Activated CD4-positive, alpha-beta T cell treated with anti-CD3 and anti-CD28 coated beads, Interleukin-2, amount 10 ng/mL, durations not matched to agents 7 days and 5 days (primary cell): ENCODE results near the gene RGS13. TPM values are rescaled to one million over a fixed set of nuclear protein-coding genes. Genes with fewer than 3 reads are reported as not detected.

Source experiments
- CTCF ChIA-PET: fragments of 350-600 bp; sonication (Branson Sonifier 250); formaldehyde crosslinking; loops from one replicate; lab custom pipeline; 2021; ENCODE audit warnings: antibody characterized with exemption; lab: Charles Lee
- POLR2A ChIA-PET: fragments of 350-600 bp; sonication (Branson Sonifier 250); formaldehyde crosslinking; loops from one replicate; lab custom pipeline; 2021; ENCODE audit warnings: antibody characterized with exemption; lab: Charles Lee
- DNase-seq: peaks from one replicate; pipeline ENCODE4 v3.0.0-alpha.2; 2020
- H3K27ac Mint-ChIP-seq: one replicate; pipeline ENCODE4 v1.8.0; 2021; ENCODE audit warnings: mild to moderate bottlenecking, moderate library complexity, mixed read lengths
- H3K27me3 Mint-ChIP-seq: one replicate; pipeline ENCODE4 v1.8.0; 2021; ENCODE audit warnings: mixed read lengths
- H3K36me3 Mint-ChIP-seq: one replicate; pipeline ENCODE4 v1.8.0; 2021; ENCODE audit warnings: low read depth, mixed read lengths
- H3K4me1 Mint-ChIP-seq: one replicate; pipeline ENCODE4 v1.8.0; 2021; ENCODE audit warnings: mixed read lengths
- H3K4me3 Mint-ChIP-seq: one replicate; pipeline ENCODE4 v1.8.0; 2021; ENCODE audit warnings: mild to moderate bottlenecking, moderate library complexity, mixed read lengths
- H3K9me3 Mint-ChIP-seq: one replicate; pipeline ENCODE4 v1.8.0; 2021; ENCODE audit warnings: mixed read lengths
- total RNA-seq, 2 experiments: library from RNA; stranded (reverse); gene quantifications; one replicate each; pipeline ENCODE4 v1.2.3, GENCODE V29; 2021

Gene RGS13
- total RNA-seq, result not detected

- peaks cover 4% of the 10 kb centered on the region for H3K4me1 Mint-ChIP-seq
- peaks cover 5% of the 10 kb centered on the region for H3K27me3 Mint-ChIP-seq
- H3K4me3 Mint-ChIP-seq, result no peak within 1 kb of the TSS
- no peaks in the 10 kb centered on the region for H3K9me3 Mint-ChIP-seq
- no peak for DNase-seq
- H3K27ac Mint-ChIP-seq, result no peak within 1 kb of the TSS
- CTCF ChIA-PET, result no interaction called here
- POLR2A ChIA-PET, result no interaction called here
- H3K36me3 Mint-ChIP-seq, result no peaks in the 10 kb centered on the region
Measured at GRCh38 chr1:192635939-192636338, at the start of gene RGS13. Gene RGS13 (plus strand): TSS chr1:192636147. CDS start chr1:192644335, 8,188 bp downstream.

GRCh38 chr1:192587386-192588266 lies 48.3 kb upstream of the RGS13 start:
- Mint-ChIP-seq H3K36me3 (no peaks in the 10 kb centered on the region), H3K4me1 (peaks cover 8% of the 10 kb centered on the region), H3K27me3 (peaks cover 16% of the 10 kb centered on the region), H3K9me3 (no peaks in the 10 kb centered on the region), H3K4me3 (no peak overlapping the region), H3K27ac (no peak overlapping the region)
- no peak for DNase-seq
- CTCF ChIA-PET, result interaction anchor here (0.6 to 1.1 kb wide), 2 partner anchors 23 to 853 kb away, joined by 3 read pairs; no protein-coding TSS in a partner anchor
- POLR2A ChIA-PET, result no interaction called here

- Mint-ChIP-seq H3K27me3 (peaks cover 14% of the 10 kb centered on the region), H3K36me3 (no peaks in the 10 kb centered on the region), H3K9me3 (no peaks in the 10 kb centered on the region), H3K4me1 (peaks cover 6% of the 10 kb centered on the region), H3K4me3 (no peak overlapping the region), H3K27ac (no peak overlapping the region)
- POLR2A ChIA-PET, result no interaction called here
- DNase-seq, result no peak
- CTCF ChIA-PET, result no interaction called here
Measured at GRCh38 chr1:192588546-192588945, 47.4 kb upstream of the RGS13 start.

- Mint-ChIP-seq H3K4me1 (peaks cover 5% of the 10 kb centered on the region), H3K9me3 (no peaks in the 10 kb centered on the region)
- CTCF ChIA-PET, result interaction anchor here (0.9 kb wide), 1 partner anchor 115 kb away, joined by 3 read pairs; no protein-coding TSS in a partner anchor
Measured at GRCh38 chr1:192589813-192590212, 46.1 kb upstream of the RGS13 start.

GRCh38 chr1:192592517-192592916 lies 43.4 kb upstream of the RGS13 start:
- H3K4me3 Mint-ChIP-seq, result no peak overlapping the region
- CTCF ChIA-PET, result no interaction called here
- POLR2A ChIA-PET, result no interaction called here

More at GRCh38 chr1:192589813-192590212, 46.1 kb upstream of the RGS13 start:
- H3K27ac Mint-ChIP-seq, result no peak overlapping the region
- H3K27me3 Mint-ChIP-seq, result peaks cover 14% of the 10 kb centered on the region
- no peaks in the 10 kb centered on the region for H3K36me3 Mint-ChIP-seq
- DNase-seq, result no peak
- no peak overlapping the region for H3K4me3 Mint-ChIP-seq
- POLR2A ChIA-PET, result no interaction called here

GRCh38 chr1:192592981-192593708 lies 42.8 kb upstream of the RGS13 start:
- CTCF ChIA-PET, result no interaction called here

More at GRCh38 chr1:192592517-192592916, 43.4 kb upstream of the RGS13 start:
- Mint-ChIP-seq H3K4me1 (peaks cover 7% of the 10 kb centered on the region), H3K27ac (no peak overlapping the region), H3K9me3 (no peaks in the 10 kb centered on the region), H3K36me3 (no peaks in the 10 kb centered on the region), H3K27me3 (peaks cover 20% of the 10 kb centered on the region)
- no peak for DNase-seq

GRCh38 chr1:192595299-192595698 lies 40.6 kb upstream of the RGS13 start:
- CTCF ChIA-PET, result no interaction called here

More at GRCh38 chr1:192592981-192593708, 42.8 kb upstream of the RGS13 start:
- Mint-ChIP-seq H3K4me3 (no peak overlapping the region), H3K27ac (no peak overlapping the region), H3K4me1 (peaks cover 7% of the 10 kb centered on the region), H3K36me3 (no peaks in the 10 kb centered on the region), H3K27me3 (peaks cover 17% of the 10 kb centered on the region), H3K9me3 (no peaks in the 10 kb centered on the region)
- no peak for DNase-seq
- POLR2A ChIA-PET, result no interaction called here

GRCh38 chr1:192598589-192598988 lies 37.4 kb upstream of the RGS13 start:
- ChIA-PET POLR2A (no interaction called here), CTCF (no interaction called here)
- no peak overlapping the region for H3K27ac Mint-ChIP-seq
- peaks cover 3% of the 10 kb centered on the region for H3K4me1 Mint-ChIP-seq
- DNase-seq, result no peak
- H3K4me3 Mint-ChIP-seq, result no peak overlapping the region
- peaks cover 6% of the 10 kb centered on the region for H3K27me3 Mint-ChIP-seq
- no peaks in the 10 kb centered on the region for H3K9me3 Mint-ChIP-seq
- no peaks in the 10 kb centered on the region for H3K36me3 Mint-ChIP-seq

More at GRCh38 chr1:192595299-192595698, 40.6 kb upstream of the RGS13 start:
- Mint-ChIP-seq H3K36me3 (no peaks in the 10 kb centered on the region), H3K27me3 (peaks cover 8% of the 10 kb centered on the region), H3K4me3 (no peak overlapping the region), H3K4me1 (peaks cover 7% of the 10 kb centered on the region), H3K27ac (no peak overlapping the region), H3K9me3 (no peaks in the 10 kb centered on the region)
- no peak for DNase-seq
- POLR2A ChIA-PET, result no interaction called here

- POLR2A ChIA-PET, result no interaction called here
- CTCF ChIA-PET, result no interaction called here
- Mint-ChIP-seq H3K36me3 (no peaks in the 10 kb centered on the region), H3K4me1 (peaks cover 3% of the 10 kb centered on the region), H3K4me3 (no peak overlapping the region), H3K27me3 (peaks cover 3% of the 10 kb centered on the region), H3K27ac (no peak overlapping the region), H3K9me3 (no peaks in the 10 kb centered on the region)
- DNase-seq, result no peak
Measured at GRCh38 chr1:192600275-192600674, 35.7 kb upstream of the RGS13 start.

- Mint-ChIP-seq H3K36me3 (no peaks in the 10 kb centered on the region), H3K27ac (no peak overlapping the region), H3K27me3 (peaks cover 2% of the 10 kb centered on the region), H3K9me3 (no peaks in the 10 kb centered on the region), H3K4me1 (no peaks in the 10 kb centered on the region), H3K4me3 (no peak overlapping the region)
- no peak for DNase-seq
- ChIA-PET CTCF (no interaction called here), POLR2A (no interaction called here)
Measured at GRCh38 chr1:192601143-192601542, 34.8 kb upstream of the RGS13 start.

- Mint-ChIP-seq H3K4me1 (no peaks in the 10 kb centered on the region), H3K4me3 (no peak overlapping the region), H3K27me3 (peaks cover 2% of the 10 kb centered on the region), H3K27ac (no peak overlapping the region), H3K9me3 (no peaks in the 10 kb centered on the region), H3K36me3 (no peaks in the 10 kb centered on the region)
- no peak for DNase-seq
- ChIA-PET CTCF (no interaction called here), POLR2A (no interaction called here)
Measured at GRCh38 chr1:192601567-192601966, 34.4 kb upstream of the RGS13 start.

- DNase-seq, result no peak
- H3K27me3 Mint-ChIP-seq, result no peaks in the 10 kb centered on the region
- no peaks in the 10 kb centered on the region for H3K9me3 Mint-ChIP-seq
- ChIA-PET POLR2A (no interaction called here), CTCF (no interaction called here)
- H3K36me3 Mint-ChIP-seq, result no peaks in the 10 kb centered on the region
- no peak overlapping the region for H3K27ac Mint-ChIP-seq
- no peak overlapping the region for H3K4me3 Mint-ChIP-seq
- peaks cover under 1% of the 10 kb centered on the region for H3K4me1 Mint-ChIP-seq
Measured at GRCh38 chr1:192602757-192603156, 33.2 kb upstream of the RGS13 start.

- Mint-ChIP-seq H3K9me3 (no peaks in the 10 kb centered on the region), H3K36me3 (no peaks in the 10 kb centered on the region), H3K4me3 (no peak overlapping the region), H3K27me3 (no peaks in the 10 kb centered on the region), H3K27ac (no peak overlapping the region), H3K4me1 (peaks cover 2% of the 10 kb centered on the region)
- ChIA-PET POLR2A (no interaction called here), CTCF (no interaction called here)
- no peak for DNase-seq
Measured at GRCh38 chr1:192603218-192603787, 32.6 kb upstream of the RGS13 start.
